K562 (cell line): ENCODE results near the gene COL5A1. TPM values are rescaled to one million over a fixed set of nuclear protein-coding genes. Genes with fewer than 3 reads are reported as not detected.

Experiments
- POLR2G ChIP-seq: fragments of 200-400 bp; formaldehyde crosslinking; IDR thresholded peaks from 2 replicates; pipeline ENCODE4 v1.6.1; 2017; ENCODE audit warnings: low read depth, mild to moderate bottlenecking, antibody characterized with exemption, low read length, moderate library complexity
- POU5F1 ChIP-seq: fragments of 150-350 bp; IDR thresholded peaks from 2 replicates; pipeline ENCODE4 v1.6.1; 2014; ENCODE audit warnings: borderline replicate concordance, low read length, low read depth, mild to moderate bottlenecking; ENCODE audit not compliant: partially characterized antibody
- RERE ChIP-seq: sonication (generic); formaldehyde crosslinking; IDR thresholded peaks from 2 replicates; pipeline ENCODE4 v1.8.0; 2023; ENCODE audit warnings: missing genetic modification reagents, mild to moderate bottlenecking, borderline replicate concordance
- TBL1XR1 ChIP-seq, 2 experiments: IDR thresholded peaks; 2 replicates each; pipeline ENCODE4 v1.6.1; 2012; ENCODE audit warnings: improper control_type of control experiment in 2 of 2, low read length in 2 of 2, mild to moderate bottlenecking in 1 of 2
- ZFP36 ChIP-seq: fragments of 150-350 bp; IDR thresholded peaks from 2 replicates; pipeline ENCODE4 v1.6.1; 2018; ENCODE audit warnings: low read length, low read depth; ENCODE audit not compliant: partially characterized antibody
- ZNF395 ChIP-seq: fragments of 200-800 bp; sonication (Bioruptor generic); IDR thresholded peaks from 2 replicates; pipeline ENCODE4 v1.6.1; 2017; ENCODE audit warnings: missing genetic modification characterization, missing compliant biosample characterization
- polyA plus RNA-seq, 8 experiments: library from polyadenylated mRNA; depleted of rRNA in 4 of 8; stranded (reverse) in 5 of 8; unstranded in 3 of 8; fragments of >200 nt; fragmentation: Nextera tagmentation in 2 of 8; fragmentation: Illumina TruSeq in 1 of 8; extraction: Ambion mirVana in 2 of 8; extraction: Trizol in 1 of 8; gene quantifications; 2 replicates each; pipeline versions ENCODE4 v1.2.1 to v1.2.3, GENCODE V29; 2011 to 2014; ENCODE audit warnings: inconsistent platforms in 1 of 8, missing spikeins in 1 of 8
- total RNA-seq, 7 experiments: library from RNA; depleted of rRNA in 6 of 7; stranded (reverse); fragments of >200 nt in 6 of 7; fragmentation: Illumina TruSeq in 2 of 7; extraction: Trizol in 2 of 7; gene quantifications; 2 replicates each; pipeline versions ENCODE4 v1.2.1 to v1.2.3, GENCODE V29; 2011 to 2021; ENCODE audit warnings: low replicate concordance in 1 of 7

The COL5A1 gene
- total and polyA plus RNA-seq, 9 of the 15 experiments (the other 6 are each of a cell fraction or from before 2014, with no cell fraction given) = under 0.01 to 0.13 (median 0.04) TPM; not detected in 6

GRCh38 chr9:134710271-134710540, 68.6 kb downstream of the COL5A1 start (continued):
- TF ChIP-seq POU5F1 (no peak), POLR2G (no peak), TBL1XR1 (IDR thresholded peaks at IDR 0.05; ENCODE audit: low read length in 2 of 2) (no peak), ZFP36 (no peak), ZNF395 (CRISPR knock-in tag) (no peak), RERE (CRISPR knock-in tag) (no peak)
